Measurements from ENCODE around the gene CABYR.

Gene CABYR, protein sequence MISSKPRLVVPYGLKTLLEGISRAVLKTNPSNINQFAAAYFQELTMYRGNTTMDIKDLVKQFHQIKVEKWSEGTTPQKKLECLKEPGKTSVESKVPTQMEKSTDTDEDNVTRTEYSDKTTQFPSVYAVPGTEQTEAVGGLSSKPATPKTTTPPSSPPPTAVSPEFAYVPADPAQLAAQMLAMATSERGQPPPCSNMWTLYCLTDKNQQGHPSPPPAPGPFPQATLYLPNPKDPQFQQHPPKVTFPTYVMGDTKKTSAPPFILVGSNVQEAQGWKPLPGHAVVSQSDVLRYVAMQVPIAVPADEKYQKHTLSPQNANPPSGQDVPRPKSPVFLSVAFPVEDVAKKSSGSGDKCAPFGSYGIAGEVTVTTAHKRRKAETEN

DNA sequence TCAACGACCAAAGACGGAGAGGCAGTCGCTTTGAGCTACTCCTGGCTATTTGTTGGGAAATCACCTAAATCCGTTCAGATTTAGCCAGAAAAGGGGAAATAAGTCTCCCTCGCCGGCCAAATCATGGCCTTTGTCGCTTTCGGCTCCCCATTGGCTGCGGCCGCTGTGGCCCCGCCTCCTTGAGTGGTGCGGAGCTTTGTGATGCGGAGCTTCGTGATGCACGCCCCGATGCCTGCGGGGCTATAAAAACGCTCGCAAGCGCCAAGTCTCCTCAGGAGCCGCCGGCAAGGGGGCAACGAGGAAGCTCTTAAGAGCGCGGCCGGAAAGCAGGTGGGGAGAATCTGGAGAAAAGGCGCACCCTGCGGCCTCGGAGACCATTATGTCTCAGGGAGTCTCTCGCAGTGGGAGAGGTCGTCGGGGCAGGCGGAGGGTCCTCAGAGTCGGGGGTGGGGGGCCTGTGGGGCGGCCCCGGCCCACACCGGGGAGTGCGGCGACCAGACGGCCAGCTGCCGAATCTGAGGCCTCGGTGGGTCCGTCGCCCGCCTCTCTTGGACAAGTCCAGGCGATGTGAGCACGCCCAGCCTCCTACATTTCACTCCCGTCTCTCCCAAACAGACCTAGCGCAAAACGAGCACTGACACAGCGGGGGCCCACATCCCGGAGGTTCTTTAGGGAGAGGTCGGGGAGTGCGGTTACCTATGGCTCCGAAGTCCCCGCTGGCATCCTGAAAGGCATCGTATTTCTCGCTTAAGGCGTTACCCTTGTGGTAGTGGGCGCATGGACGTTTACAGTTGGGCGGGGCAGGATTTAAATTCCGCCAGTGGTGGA lies at the start of gene CABYR:
TSS of gene CABYR (plus strand) at position 274 of the 828 bp plus-strand sequence. CDS start 4,053 bp downstream, outside the sequence.
- FAIRE-seq (no peak), DNase-seq (ENCODE audit: low spot score) (no peak)

- FAIRE-seq (no peak), DNase-seq (ENCODE audit: low spot score) (no peak)
Measured at GRCh38 chr18:24089076-24089475, 49.8 kb upstream of the CABYR start.

GRCh38 chr18:24089515-24090337 lies 49.1 kb upstream of the CABYR start:
- FAIRE-seq = no peak
- DNase-seq (ENCODE audit: low spot score) = no peak

GRCh38 chr18:24090876-24091275 lies 48.0 kb upstream of the CABYR start:
- FAIRE-seq (no peak), DNase-seq (ENCODE audit: low spot score) (no peak)

- no peak for FAIRE-seq
Measured at GRCh38 chr18:24094561-24094960, 44.3 kb upstream of the CABYR start.

GRCh38 chr18:24095976-24096375 lies 42.9 kb upstream of the CABYR start:
- no peak for FAIRE-seq
- DNase-seq (ENCODE audit: low spot score) = no peak

More at GRCh38 chr18:24094561-24094960, 44.3 kb upstream of the CABYR start:
- DNase-seq (ENCODE audit: low spot score) = no peak

DNA sequence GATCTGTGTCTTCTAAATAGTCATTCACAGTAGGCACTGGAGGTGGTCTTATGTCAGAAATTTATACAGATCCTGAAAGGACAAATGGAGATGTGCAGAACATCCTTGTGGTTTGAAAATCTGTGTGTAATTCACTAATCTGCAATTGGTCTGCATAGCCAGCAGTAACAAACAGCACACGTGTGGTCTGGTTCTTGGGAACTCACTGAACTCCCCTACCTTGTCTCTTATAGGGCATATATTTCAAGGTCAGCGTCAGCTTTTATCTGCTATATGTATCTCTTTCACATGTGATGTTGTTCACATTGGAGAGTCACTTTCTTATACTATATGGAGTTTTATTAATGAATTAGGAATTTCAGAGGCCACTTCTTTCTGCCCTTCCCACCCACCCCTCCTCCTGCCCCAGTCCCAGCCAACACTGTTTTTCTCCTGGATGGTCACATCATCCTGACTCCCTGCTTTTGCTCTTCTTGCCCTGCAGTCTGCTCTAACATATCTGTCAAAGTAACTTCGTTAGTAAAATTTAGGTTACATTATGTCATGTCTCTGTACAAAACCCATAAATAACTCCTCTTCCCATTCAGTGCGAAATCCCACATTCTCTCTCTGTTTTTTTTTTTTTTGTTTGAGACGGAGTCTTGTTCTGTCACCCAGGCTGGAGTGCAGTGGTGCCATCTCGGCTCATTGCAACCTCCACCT lies 35.4 kb upstream of the CABYR start:
- DNase-seq (ENCODE audit: low spot score) = no peak
- FAIRE-seq = no peak

DNA sequence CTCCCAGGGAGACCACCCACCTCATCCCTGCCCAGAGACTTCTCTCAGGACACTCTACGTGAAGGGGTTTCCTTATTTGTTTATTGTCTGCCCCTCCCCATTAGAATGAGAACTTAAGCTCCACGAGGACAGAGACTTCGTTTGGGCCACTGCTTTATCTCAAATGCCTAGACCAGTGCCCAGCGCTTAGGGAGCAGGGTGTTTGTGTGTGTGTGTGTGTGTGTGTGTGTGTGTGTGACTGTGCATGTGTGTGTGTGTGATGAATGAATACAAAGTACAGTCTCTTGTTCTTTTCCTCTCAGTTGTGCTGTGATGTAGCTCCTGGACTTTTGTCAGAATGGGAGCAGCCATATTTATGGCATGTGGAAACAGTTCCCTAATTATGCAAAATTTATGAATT lies 34.4 kb upstream of the CABYR start:
- FAIRE-seq (no peak), DNase-seq (ENCODE audit: low spot score) (no peak)

DNA sequence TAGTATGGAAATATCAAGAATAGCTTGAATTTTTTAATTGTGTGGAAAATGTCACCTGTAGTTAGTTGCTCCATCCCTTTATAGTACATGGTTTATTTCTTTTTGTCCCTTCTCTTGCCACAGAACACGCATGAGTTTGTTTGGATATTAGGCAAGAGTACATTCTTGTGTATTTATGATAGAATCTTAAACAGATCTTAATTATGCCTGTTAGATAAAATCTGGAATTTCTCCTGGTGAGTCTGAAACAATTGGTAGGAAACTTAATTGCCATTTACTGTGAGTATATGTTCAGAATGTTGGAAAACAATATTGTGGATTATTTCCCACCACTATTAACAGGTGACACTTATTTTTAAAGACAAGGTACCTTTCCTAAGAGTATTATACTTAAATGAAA lies 30.2 kb upstream of the CABYR start:
- FAIRE-seq (no peak), DNase-seq (ENCODE audit: low spot score) (no peak)

- FAIRE-seq (no peak), DNase-seq (ENCODE audit: low spot score) (no peak)
Measured at GRCh38 chr18:24111936-24112335, 26.9 kb upstream of the CABYR start.

GRCh38 chr18:24112464-24112863 lies 26.4 kb upstream of the CABYR start:
- no peak for DNase-seq (ENCODE audit: low spot score)
- no peak for FAIRE-seq

DNA sequence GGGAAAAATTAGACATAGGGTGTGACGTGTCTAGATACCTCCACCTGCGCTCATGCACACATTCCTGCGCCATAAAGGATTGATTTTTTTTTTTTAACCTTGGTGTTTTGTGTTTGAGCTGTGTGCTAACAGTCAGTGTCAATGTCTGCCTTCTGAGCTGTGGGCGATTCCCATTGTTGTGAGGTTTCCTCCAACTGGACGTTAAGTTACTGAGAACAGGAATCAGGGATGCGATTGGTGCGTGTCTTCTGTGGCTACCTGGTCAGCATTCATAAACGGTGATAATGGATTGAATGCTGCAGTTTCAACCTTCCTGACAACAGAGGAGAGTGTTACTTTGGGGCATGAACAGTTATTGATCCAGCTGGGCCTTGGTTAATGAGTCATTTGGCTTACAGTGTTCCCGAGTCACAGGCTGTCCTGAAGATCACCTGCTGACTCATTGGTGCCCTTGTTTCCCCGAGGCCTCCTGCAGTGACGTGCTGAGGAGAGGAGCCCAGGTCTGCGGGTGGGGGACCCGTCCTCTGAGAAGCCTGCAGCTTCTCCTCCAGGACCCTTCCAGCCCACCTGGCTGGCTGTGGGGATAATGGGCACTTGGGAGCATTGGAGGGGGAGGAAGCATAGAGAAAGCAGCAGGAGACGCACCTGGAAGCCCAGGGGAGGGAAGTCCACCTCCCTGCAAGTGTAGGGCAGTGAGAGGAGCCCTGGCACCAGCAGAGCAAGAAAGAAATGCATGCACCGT lies 25.8 kb upstream of the CABYR start:
- DNase-seq (ENCODE audit: low spot score) = peak; percentile 19
- FAIRE-seq = no peak

GRCh38 chr18:24114924-24115549 lies 23.8 kb upstream of the CABYR start:
- no peak for FAIRE-seq

GRCh38 chr18:24115628-24116027 lies 23.2 kb upstream of the CABYR start:
- DNase-seq (ENCODE audit: low spot score) (no peak), FAIRE-seq (no peak)

More at GRCh38 chr18:24114924-24115549, 23.8 kb upstream of the CABYR start:
- DNase-seq (ENCODE audit: low spot score) = no peak

DNA sequence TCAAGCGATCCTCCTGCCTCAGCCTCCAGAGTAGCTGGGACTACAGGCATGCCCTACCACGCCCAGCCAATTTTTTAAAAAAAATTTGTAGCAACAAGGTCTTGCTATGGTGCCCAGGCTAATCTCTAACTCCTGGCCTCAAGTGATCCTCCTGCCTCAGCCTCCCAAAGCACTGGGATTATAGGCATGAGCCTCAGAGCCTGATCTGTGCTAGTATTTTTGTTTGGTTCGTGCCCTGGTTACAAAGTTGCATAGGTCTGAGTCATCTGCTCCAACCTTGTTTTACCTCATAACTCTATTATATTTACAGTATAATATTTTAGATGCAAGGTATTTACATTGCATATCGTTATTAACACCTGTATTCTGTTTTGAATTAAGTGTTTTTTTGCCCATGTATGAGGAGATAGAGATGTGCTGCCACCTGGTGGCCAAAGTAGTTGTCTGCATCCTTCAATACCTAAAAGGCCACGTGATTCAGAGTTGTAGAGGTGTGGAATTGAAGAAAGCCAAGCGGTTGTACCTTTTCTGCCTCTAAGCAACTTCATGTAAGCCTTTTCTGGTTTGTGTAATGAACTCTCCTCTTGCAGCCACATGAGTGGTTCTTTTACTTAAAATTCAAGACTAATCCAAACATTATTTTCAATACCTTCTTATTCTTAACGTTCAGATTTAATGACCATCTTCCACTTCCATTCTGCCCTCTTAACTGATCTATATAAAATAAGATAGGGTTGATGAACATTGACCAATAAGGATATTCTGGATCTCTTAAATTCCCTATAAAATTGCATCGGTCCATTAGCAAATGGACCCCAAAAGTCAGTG lies 19.9 kb upstream of the CABYR start:
- peak; percentile 72 for FAIRE-seq
- DNase-seq (ENCODE audit: low spot score) = peak; percentile 52

DNA sequence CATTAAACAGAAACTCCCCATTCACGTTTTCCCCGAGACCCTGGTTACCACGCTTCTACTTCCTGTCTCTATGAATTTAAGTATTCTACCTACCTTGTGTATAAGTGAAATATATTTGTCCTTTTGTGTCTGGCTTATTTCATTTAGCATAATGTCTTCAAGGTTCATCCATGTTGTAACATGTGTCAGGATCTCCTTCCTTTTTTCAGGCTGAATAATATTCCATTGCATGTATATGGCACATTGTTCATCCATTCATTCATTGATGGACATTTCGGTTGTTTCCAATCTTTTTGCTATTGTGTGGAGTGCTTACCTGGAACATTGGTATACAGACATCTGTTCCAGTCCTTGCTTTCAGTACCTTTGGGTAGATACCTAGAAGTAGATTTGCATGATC lies 18.2 kb upstream of the CABYR start:
- FAIRE-seq (no peak), DNase-seq (ENCODE audit: low spot score) (no peak)

DNA sequence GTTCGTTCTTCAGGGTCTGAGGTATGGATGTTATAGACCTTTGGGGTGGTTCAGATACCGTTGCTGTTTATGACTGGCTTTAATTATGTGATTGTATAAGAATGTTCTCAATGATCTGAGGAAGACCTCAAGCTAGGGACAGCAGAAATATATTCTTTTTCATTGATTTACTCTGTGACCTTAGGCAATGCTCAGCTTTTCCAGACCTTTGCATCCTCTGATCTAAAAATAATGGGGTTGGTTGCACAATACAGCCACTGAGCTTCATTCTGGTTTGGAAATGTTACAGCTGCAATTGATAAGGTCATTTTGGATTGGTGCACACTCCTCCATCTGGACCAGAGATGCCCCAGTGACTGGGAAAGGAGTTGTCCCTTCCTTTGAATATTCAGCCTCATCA lies 17.2 kb upstream of the CABYR start:
- DNase-seq (ENCODE audit: low spot score) (no peak), FAIRE-seq (no peak)

DNA sequence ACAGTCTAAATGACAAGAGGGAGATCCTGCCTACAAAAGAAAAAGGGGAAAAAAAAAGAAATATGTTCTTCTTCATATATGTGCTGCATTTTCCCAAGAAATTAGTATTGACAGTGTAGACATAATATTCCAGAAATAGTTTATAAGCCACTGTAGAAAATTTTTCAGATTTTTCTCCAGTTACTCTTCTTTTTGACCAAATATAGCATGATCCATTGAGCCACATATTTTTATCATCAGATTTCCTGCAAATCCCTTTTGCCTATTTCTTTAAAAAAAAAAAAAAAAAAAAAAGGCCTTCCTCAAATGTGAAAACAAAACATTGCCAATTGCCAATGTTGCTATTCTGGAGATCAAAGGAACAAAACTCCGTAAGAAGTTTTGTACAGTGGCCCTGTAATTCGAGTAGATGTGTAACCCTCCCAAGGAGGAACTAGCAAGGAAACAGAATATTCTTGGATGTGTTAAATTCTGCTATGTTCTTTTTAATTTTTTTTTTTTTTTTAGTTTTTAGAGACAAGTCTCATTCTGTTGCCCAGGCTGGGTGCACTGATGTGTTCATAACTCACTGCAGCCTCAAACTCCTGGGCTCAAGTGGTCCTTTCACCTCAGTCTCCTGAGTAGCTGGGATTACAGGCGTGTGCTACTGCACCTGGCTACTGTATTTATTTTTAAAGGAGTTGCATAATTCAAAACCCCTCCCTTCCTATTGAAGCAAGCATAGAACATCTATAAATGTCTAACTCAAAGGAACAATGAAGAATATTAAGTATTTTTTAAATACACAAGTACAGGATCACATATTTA lies 12.5 kb upstream of the CABYR start:
- FAIRE-seq (no peak), DNase-seq (ENCODE audit: low spot score) (no peak)
